GM18520 (cell line): Measurements from ENCODE around the gene C1orf167.

Experiments
- ATAC-seq: cut with Tn5 transposase; IDR thresholded peaks from one replicate; pipeline ENCODE4 v1.9.1; 2021; ENCODE audit not compliant: unreplicated experiment

Gene C1orf167

GRCh38 chr1:11735854-11736745 lies 25.9 kb upstream of the C1orf167 start, which contains the start of gene AGTRAP:
Gene AGTRAP (plus strand): TSS chr1:11736136. CDS start chr1:11736209, 73 bp downstream.
- peak; percentile 70 for ATAC-seq

GRCh38 chr1:11736746-11737639 lies 25.0 kb upstream of the C1orf167 start:
- ATAC-seq: no peak

- no peak for ATAC-seq
These were observed 23.9 kb upstream of the C1orf167 start for GRCh38 chr1:11738096-11738495.

GRCh38 chr1:11738783-11739182 lies 23.2 kb upstream of the C1orf167 start:
- ATAC-seq: no peak

- ATAC-seq: no peak
These were observed 21.5 kb upstream of the C1orf167 start for GRCh38 chr1:11740258-11741192.

GRCh38 chr1:11741482-11741881 lies 20.5 kb upstream of the C1orf167 start:
- ATAC-seq: no peak

GRCh38 chr1:11741919-11742558 lies 20.0 kb upstream of the C1orf167 start:
- ATAC-seq: no peak

- ATAC-seq: no peak
These were observed 17.7 kb upstream of the C1orf167 start for GRCh38 chr1:11744287-11744686.

GRCh38 chr1:11746092-11746491 lies 15.9 kb upstream of the C1orf167 start:
- no peak for ATAC-seq

- no peak for ATAC-seq
These were observed 15.1 kb upstream of the C1orf167 start for GRCh38 chr1:11746795-11747487.

- ATAC-seq: no peak
These were observed 13.4 kb upstream of the C1orf167 start for GRCh38 chr1:11748294-11749202.

- ATAC-seq: no peak
These were observed 12.7 kb upstream of the C1orf167 start for GRCh38 chr1:11749203-11749689.

GRCh38 chr1:11749996-11750395 lies 12.0 kb upstream of the C1orf167 start:
- no peak for ATAC-seq

GRCh38 chr1:11751087-11751486 lies 10.9 kb upstream of the C1orf167 start:
- no peak for ATAC-seq

- no peak for ATAC-seq
These were observed 9.5 kb upstream of the C1orf167 start for GRCh38 chr1:11752359-11753088.

GRCh38 chr1:11753555-11754208 lies 8.3 kb upstream of the C1orf167 start:
- ATAC-seq: no peak

GRCh38 chr1:11757047-11757446 lies 4.9 kb upstream of the C1orf167 start:
- no peak for ATAC-seq
